OCI-LY1 (cell line): ENCODE results near the gene MORN3.

Source experiments
- H2AFZ ChIP-seq: fragments of 200-600 bp; sonication (generic), shearing (Covaris generic); 2 replicates; pipeline ENCODE4 v1.6.0; 2014; ENCODE audit warnings: antibody characterized with exemption, mild to moderate bottlenecking, low read length
- H3F3A ChIP-seq: fragments of 200-600 bp; sonication (generic), shearing (Covaris generic); 2 replicates; pipeline ENCODE4 v1.6.0; 2014; ENCODE audit warnings: mild to moderate bottlenecking, antibody characterized with exemption, low read length, moderate library complexity; ENCODE audit not compliant: insufficient read depth
- H3K27ac ChIP-seq: fragments of 200-600 bp; sonication (generic); 2 replicates; pipeline ENCODE4 v1.5.1; 2014; ENCODE audit warnings: low read length, mixed run types, mild to moderate bottlenecking, low read depth; ENCODE audit not compliant: poor library complexity, severe bottlenecking
- H3K27me3 ChIP-seq: fragments of 200-600 bp; sonication (generic); 2 replicates; pipeline ENCODE4 v1.6.0; 2014; ENCODE audit warnings: antibody characterized with exemption, mild to moderate bottlenecking, low read length, moderate library complexity; ENCODE audit not compliant: insufficient read depth
- H3K36me3 ChIP-seq: fragments of 200-600 bp; sonication (generic); 2 replicates; pipeline ENCODE4 v1.6.1; 2014; ENCODE audit warnings: mild to moderate bottlenecking, antibody characterized with exemption, low read length, moderate library complexity, mixed read lengths; ENCODE audit not compliant: insufficient read depth
- H3K4me1 ChIP-seq: fragments of 200-600 bp; sonication (generic); 2 replicates; pipeline ENCODE4 v1.5.1; 2014; ENCODE audit warnings: mild to moderate bottlenecking, low read length, moderate library complexity; ENCODE audit not compliant: insufficient read depth, severe bottlenecking
- H3K4me2 ChIP-seq: fragments of 200-600 bp; sonication (generic), shearing (Covaris generic); 2 replicates; pipeline ENCODE4 v1.6.1; 2014; ENCODE audit warnings: low read length
- H3K4me3 ChIP-seq: fragments of 200-600 bp; sonication (generic); 2 replicates; pipeline ENCODE4 v1.5.1; 2014; ENCODE audit warnings: low read length, low read depth, mild to moderate bottlenecking, mixed read lengths; ENCODE audit not compliant: poor library complexity, severe bottlenecking
- H3K79me2 ChIP-seq: fragments of 200-600 bp; shearing (Covaris generic); 2 replicates; pipeline ENCODE4 v1.6.1; 2016; ENCODE audit warnings: mixed run types, low read length, mixed read lengths; ENCODE audit not compliant: insufficient read depth
- H3K9ac ChIP-seq: fragments of 200-600 bp; sonication (generic), shearing (Covaris generic); 2 replicates; pipeline ENCODE4 v1.6.1; 2014; ENCODE audit warnings: mild to moderate bottlenecking, low read length, mixed read lengths
- H3K9me2 ChIP-seq: fragments of 200-600 bp; sonication (generic), shearing (Covaris generic); 2 replicates; pipeline ENCODE4 v1.6.1; 2014; ENCODE audit warnings: low read depth, mild to moderate bottlenecking, low read length, mixed read lengths
- H3K9me3 ChIP-seq: fragments of 200-600 bp; shearing (Covaris generic); 2 replicates; pipeline ENCODE4 v1.6.1; 2014; ENCODE audit warnings: low read length, mixed read lengths
- H4K20me1 ChIP-seq: fragments of 200-600 bp; sonication (generic), shearing (Covaris generic); 2 replicates; pipeline ENCODE4 v1.6.0; 2016; ENCODE audit warnings: mild to moderate bottlenecking, low read length; ENCODE audit not compliant: insufficient read depth
- CTCF ChIP-seq: fragments of 200-600 bp; sonication (generic), shearing (Covaris generic); IDR thresholded peaks from 2 replicates; pipeline ENCODE4 v1.5.1; 2017; ENCODE audit warnings: mild to moderate bottlenecking, antibody characterized with exemption, low read length, moderate library complexity, mixed read lengths
- EZH2 ChIP-seq: fragments of 200-600 bp; sonication (generic), shearing (Covaris generic); IDR thresholded peaks from 2 replicates; pipeline ENCODE4 v1.8.0; 2017; ENCODE audit warnings: borderline replicate concordance, mixed run types, mild to moderate bottlenecking, antibody characterized with exemption, low read length, moderate library complexity, mixed read lengths

Gene MORN3

GRCh38 chr12:121678716-121679300 is 9.4 kb upstream of the MORN3 start:
- Histone ChIP-seq H3K9ac (no peak overlapping the region), H3K79me2 (no peaks in the 10 kb centered on the region), H3K27me3 (no peaks in the 10 kb centered on the region), H3K4me3 (no peak overlapping the region), H3K9me2 (no peaks in the 10 kb centered on the region), H3K4me1 (no peaks in the 10 kb centered on the region), H4K20me1 (no peaks in the 10 kb centered on the region), H3K27ac (no peak overlapping the region), H3K36me3 (no peaks in the 10 kb centered on the region), H2AFZ (no peak overlapping the region), H3F3A (no peaks in the 10 kb centered on the region), H3K9me3 (no peaks in the 10 kb centered on the region), H3K4me2 (no peak overlapping the region)
- TF ChIP-seq CTCF (no peak), EZH2 (no peak)

GRCh38 chr12:121678305-121678704 is 8.9 kb upstream of the MORN3 start:
- no peak overlapping the region for H2AFZ ChIP-seq
- H3K9me2 ChIP-seq: no peaks in the 10 kb centered on the region
- H3K9ac ChIP-seq: no peak overlapping the region

GRCh38 chr12:121676190-121676589 is 6.7 kb upstream of the MORN3 start:
- no peak overlapping the region for H3K4me2 ChIP-seq
- H3K9me2 ChIP-seq: no peaks in the 10 kb centered on the region
- H3K4me1 ChIP-seq: peaks cover 21% of the 10 kb centered on the region
- no peak overlapping the region for H2AFZ ChIP-seq
- H3K79me2 ChIP-seq: no peaks in the 10 kb centered on the region
- H3F3A ChIP-seq: no peaks in the 10 kb centered on the region
- H3K9me3 ChIP-seq: no peaks in the 10 kb centered on the region
- H3K27ac ChIP-seq: no peak overlapping the region
- no peak for TF ChIP-seq EZH2
- TF ChIP-seq CTCF: no peak
- no peaks in the 10 kb centered on the region for H3K36me3 ChIP-seq
- H3K27me3 ChIP-seq: no peaks in the 10 kb centered on the region
- H3K4me3 ChIP-seq: no peak overlapping the region
- H4K20me1 ChIP-seq: no peaks in the 10 kb centered on the region
- H3K9ac ChIP-seq: no peak overlapping the region

More at GRCh38 chr12:121678305-121678704, 8.9 kb upstream of the MORN3 start:
- Histone ChIP-seq H3K27me3 (no peaks in the 10 kb centered on the region), H3F3A (no peaks in the 10 kb centered on the region), H4K20me1 (no peaks in the 10 kb centered on the region), H3K4me3 (no peak overlapping the region), H3K36me3 (no peaks in the 10 kb centered on the region), H3K4me1 (peaks cover 2% of the 10 kb centered on the region), H3K27ac (no peak overlapping the region), H3K79me2 (no peaks in the 10 kb centered on the region), H3K9me3 (no peaks in the 10 kb centered on the region), H3K4me2 (no peak overlapping the region)
- TF ChIP-seq EZH2 (no peak), CTCF (no peak)
